Neural progenitor cell (in vitro differentiated cells): Measurements from ENCODE around the gene AUP1. TPM values are rescaled to one million over a fixed set of nuclear protein-coding genes. Genes with fewer than 3 reads are reported as not detected.
"Not testable (repeated sequence)": the region's sequence is repeated elsewhere in the genome, so short reads cannot be mapped to it uniquely, and the experiment has no call there.

Source experiments
- DNase-seq: peaks from one replicate; pipeline ENCODE4 v3.0.0-alpha.2; 2016; ENCODE audit warnings: low spot score
- H2AFZ ChIP-seq: fragments of 200-600 bp; sonication (generic); replicated peaks from 2 replicates; pipeline ENCODE4 v1.6.1; 2016; ENCODE audit warnings: antibody characterized with exemption
- H3F3A ChIP-seq: fragments of 200-600 bp; sonication (generic); 2 replicates; pipeline ENCODE4 v1.6.1; 2016; ENCODE audit warnings: antibody characterized with exemption, low read depth
- H3K27ac ChIP-seq: fragments of 200-600 bp; sonication (generic); 2 replicates; pipeline ENCODE4 v1.5.1; 2016; ENCODE audit warnings: mild to moderate bottlenecking
- H3K27me3 ChIP-seq: fragments of 200-600 bp; sonication (generic); 2 replicates; pipeline ENCODE4 v1.6.1; 2016; ENCODE audit warnings: mild to moderate bottlenecking, moderate library complexity
- H3K36me3 ChIP-seq: fragments of 200-600 bp; sonication (generic); 2 replicates; pipeline ENCODE4 v1.5.1; 2016
- H3K4me1 ChIP-seq: fragments of 200-600 bp; sonication (generic); 2 replicates; pipeline ENCODE4 v1.6.1; 2016; ENCODE audit warnings: mixed run types
- H3K4me2 ChIP-seq: fragments of 200-600 bp; sonication (generic); 2 replicates; pipeline ENCODE4 v1.6.1; 2016
- H3K4me3 ChIP-seq: fragments of 200-600 bp; sonication (generic); 2 replicates; pipeline ENCODE4 v1.5.1; 2016
- H3K79me2 ChIP-seq: fragments of 200-600 bp; sonication (generic); 2 replicates; pipeline ENCODE4 v1.6.1; 2016; ENCODE audit warnings: low read depth
- H3K9ac ChIP-seq: fragments of 200-600 bp; sonication (generic); 2 replicates; pipeline ENCODE4 v1.6.1; 2016
- H3K9me3 ChIP-seq: fragments of 200-600 bp; sonication (generic); 2 replicates; pipeline ENCODE4 v1.5.1; 2016; ENCODE audit warnings: low read depth
- H4K20me1 ChIP-seq: fragments of 200-600 bp; sonication (generic); 2 replicates; pipeline ENCODE4 v1.6.1; 2016; ENCODE audit warnings: low read depth
- H3K27ac Mint-ChIP-seq: 3 replicates; pipeline ENCODE4 v1.8.0; 2021; ENCODE audit warnings: mixed read lengths
- H3K27me3 Mint-ChIP-seq: 2 replicates; pipeline ENCODE4 v1.8.0; 2022; ENCODE audit warnings: low read depth, mild to moderate bottlenecking, inconsistent platforms, moderate library complexity, mixed read lengths; ENCODE audit not compliant: insufficient read depth
- H3K36me3 Mint-ChIP-seq: 3 replicates; pipeline ENCODE4 v1.8.0; 2021; ENCODE audit warnings: mixed read lengths
- H3K4me1 Mint-ChIP-seq: 3 replicates; pipeline ENCODE4 v1.8.0; 2021; ENCODE audit warnings: mixed read lengths
- H3K4me3 Mint-ChIP-seq: 3 replicates; pipeline ENCODE4 v1.8.0; 2021; ENCODE audit warnings: mild to moderate bottlenecking, moderate library complexity, mixed read lengths
- H3K9me3 Mint-ChIP-seq: 3 replicates; pipeline ENCODE4 v1.8.0; 2020; ENCODE audit warnings: mixed read lengths
- CTCF ChIP-seq: fragments of 200-600 bp; sonication (generic); IDR thresholded peaks from 2 replicates; pipeline ENCODE4 v1.5.1; 2017; ENCODE audit warnings: antibody characterized with exemption, mild to moderate bottlenecking
- EZH2 ChIP-seq: fragments of 200-600 bp; sonication (generic); IDR thresholded peaks from 2 replicates; pipeline ENCODE4 v1.6.1; 2017; ENCODE audit warnings: antibody characterized with exemption, mild to moderate bottlenecking, moderate library complexity
- EZH2phosphoT487 ChIP-seq: fragments of 200-600 bp; sonication (generic); IDR thresholded peaks from 2 replicates; pipeline ENCODE4 v1.6.1; 2017; ENCODE audit warnings: antibody characterized with exemption
- total RNA-seq: library from RNA; depleted of rRNA; stranded (reverse); fragments of >200 nt; gene quantifications from 2 replicates; pipeline ENCODE4 v1.2.3, GENCODE V29; 2015; ENCODE audit warnings: low replicate concordance

Gene AUP1
- total RNA-seq, 1 donor from 2014 or later = 47.9 TPM

GRCh38 chr2:74564222-74564621 lies 34.7 kb upstream of the AUP1 start:
- H3K4me1 ChIP-seq = no peaks in the 10 kb centered on the region
- no peak overlapping the region for H3K27ac ChIP-seq
- no peaks in the 10 kb centered on the region for H3K36me3 Mint-ChIP-seq
- H3K9ac ChIP-seq = no peak overlapping the region
- H4K20me1 ChIP-seq = no peaks in the 10 kb centered on the region
- H3F3A ChIP-seq = no peaks in the 10 kb centered on the region
- H3K79me2 ChIP-seq = no peaks in the 10 kb centered on the region
- no peaks in the 10 kb centered on the region for H3K9me3 ChIP-seq
- H3K4me1 Mint-ChIP-seq = peaks cover 2% of the 10 kb centered on the region
- peak overlapping the region; percentile 55 for H3K27ac Mint-ChIP-seq
- no peak for TF ChIP-seq CTCF
- TF ChIP-seq EZH2phosphoT487 = no peak
- TF ChIP-seq EZH2 = no peak
- no peak overlapping the region for H2AFZ ChIP-seq
- no peak overlapping the region for H3K4me3 Mint-ChIP-seq
- DNase-seq = no peak
- H3K4me3 ChIP-seq = no peak overlapping the region
- peaks cover 51% of the 10 kb centered on the region for H3K27me3 ChIP-seq
- H3K36me3 ChIP-seq = no peaks in the 10 kb centered on the region
- no peak overlapping the region for H3K4me2 ChIP-seq
- H3K9me3 Mint-ChIP-seq = no peaks in the 10 kb centered on the region
- H3K27me3 Mint-ChIP-seq = peaks cover 12% of the 10 kb centered on the region

GRCh38 chr2:74562126-74562775 lies 32.7 kb upstream of the AUP1 start:
- Histone ChIP-seq H2AFZ (no peak overlapping the region), H3K36me3 (no peaks in the 10 kb centered on the region), H3K4me2 (no peak overlapping the region), H4K20me1 (no peaks in the 10 kb centered on the region), H3K9ac (no peak overlapping the region), H3K4me1 (no peaks in the 10 kb centered on the region), H3K27ac (no peak overlapping the region), H3K9me3 (no peaks in the 10 kb centered on the region), H3F3A (peaks cover 4% of the 10 kb centered on the region), H3K79me2 (no peaks in the 10 kb centered on the region), H3K27me3 (peaks cover 46% of the 10 kb centered on the region), H3K4me3 (no peak overlapping the region)
- H3K27me3 Mint-ChIP-seq = peaks cover 24% of the 10 kb centered on the region
- no peaks in the 10 kb centered on the region for H3K9me3 Mint-ChIP-seq
- no peak overlapping the region for H3K27ac Mint-ChIP-seq
- TF ChIP-seq EZH2 (no peak), CTCF (no peak), EZH2phosphoT487 (no peak)
- H3K4me1 Mint-ChIP-seq = peaks cover 2% of the 10 kb centered on the region
- no peak overlapping the region for H3K4me3 Mint-ChIP-seq
- DNase-seq = no peak
- no peaks in the 10 kb centered on the region for H3K36me3 Mint-ChIP-seq

- not testable (repeated sequence) for H3K9me3 Mint-ChIP-seq, H3K9ac ChIP-seq, H3K4me2 ChIP-seq, H2AFZ ChIP-seq, H3K79me2 ChIP-seq, H3K4me1 Mint-ChIP-seq, H3F3A ChIP-seq, DNase-seq, H3K27ac Mint-ChIP-seq, H3K36me3 Mint-ChIP-seq, H3K4me3 Mint-ChIP-seq, H3K4me1 ChIP-seq, H4K20me1 ChIP-seq, H3K9me3 ChIP-seq, H3K4me3 ChIP-seq, H3K36me3 ChIP-seq, H3K27ac ChIP-seq
- H3K27me3 Mint-ChIP-seq = peaks cover 29% of the 10 kb centered on the region
- H3K27me3 ChIP-seq = peaks cover 40% of the 10 kb centered on the region
Measured at GRCh38 chr2:74561022-74561421, 31.5 kb upstream of the AUP1 start.

GRCh38 chr2:74560591-74560990 lies 31.1 kb upstream of the AUP1 start:
- no peak overlapping the region for H3K9ac ChIP-seq
- no peak overlapping the region for H3K27ac ChIP-seq
- peaks cover 42% of the 10 kb centered on the region for H3K27me3 ChIP-seq
- Mint-ChIP-seq H3K27ac (no peak overlapping the region), H3K9me3 (no peaks in the 10 kb centered on the region), H3K4me1 (peaks cover 2% of the 10 kb centered on the region), H3K4me3 (no peak overlapping the region), H3K36me3 (no peaks in the 10 kb centered on the region), H3K27me3 (peaks cover 30% of the 10 kb centered on the region)
- no peak for DNase-seq
- H3K79me2 ChIP-seq = no peaks in the 10 kb centered on the region
- no peak overlapping the region for H3K4me2 ChIP-seq
- TF ChIP-seq CTCF = no peak
- TF ChIP-seq EZH2 = no peak
- no peak for TF ChIP-seq EZH2phosphoT487
- H3K9me3 ChIP-seq = no peaks in the 10 kb centered on the region
- no peak overlapping the region for H3K4me3 ChIP-seq
- H3K36me3 ChIP-seq = no peaks in the 10 kb centered on the region
- H2AFZ ChIP-seq = no peak overlapping the region
- H3K4me1 ChIP-seq = peaks cover under 1% of the 10 kb centered on the region
- H3F3A ChIP-seq = peaks cover 4% of the 10 kb centered on the region
- peaks cover 7% of the 10 kb centered on the region for H4K20me1 ChIP-seq
